ENCODE results near the gene AVEN.

The AVEN gene

GRCh38 chr15:33860754-33861153 is 178.2 kb downstream of the AVEN start:
- TF ChIP-seq, protein P1, sequence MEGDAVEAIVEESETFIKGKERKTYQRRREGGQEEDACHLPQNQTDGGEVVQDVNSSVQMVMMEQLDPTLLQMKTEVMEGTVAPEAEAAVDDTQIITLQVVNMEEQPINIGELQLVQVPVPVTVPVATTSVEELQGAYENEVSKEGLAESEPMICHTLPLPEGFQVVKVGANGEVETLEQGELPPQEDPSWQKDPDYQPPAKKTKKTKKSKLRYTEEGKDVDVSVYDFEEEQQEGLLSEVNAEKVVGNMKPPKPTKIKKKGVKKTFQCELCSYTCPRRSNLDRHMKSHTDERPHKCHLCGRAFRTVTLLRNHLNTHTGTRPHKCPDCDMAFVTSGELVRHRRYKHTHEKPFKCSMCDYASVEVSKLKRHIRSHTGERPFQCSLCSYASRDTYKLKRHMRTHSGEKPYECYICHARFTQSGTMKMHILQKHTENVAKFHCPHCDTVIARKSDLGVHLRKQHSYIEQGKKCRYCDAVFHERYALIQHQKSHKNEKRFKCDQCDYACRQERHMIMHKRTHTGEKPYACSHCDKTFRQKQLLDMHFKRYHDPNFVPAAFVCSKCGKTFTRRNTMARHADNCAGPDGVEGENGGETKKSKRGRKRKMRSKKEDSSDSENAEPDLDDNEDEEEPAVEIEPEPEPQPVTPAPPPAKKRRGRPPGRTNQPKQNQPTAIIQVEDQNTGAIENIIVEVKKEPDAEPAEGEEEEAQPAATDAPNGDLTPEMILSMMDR (IDR thresholded peaks at IDR 0.05; ENCODE audit: low read depth, low read length) = no peak

DNA sequence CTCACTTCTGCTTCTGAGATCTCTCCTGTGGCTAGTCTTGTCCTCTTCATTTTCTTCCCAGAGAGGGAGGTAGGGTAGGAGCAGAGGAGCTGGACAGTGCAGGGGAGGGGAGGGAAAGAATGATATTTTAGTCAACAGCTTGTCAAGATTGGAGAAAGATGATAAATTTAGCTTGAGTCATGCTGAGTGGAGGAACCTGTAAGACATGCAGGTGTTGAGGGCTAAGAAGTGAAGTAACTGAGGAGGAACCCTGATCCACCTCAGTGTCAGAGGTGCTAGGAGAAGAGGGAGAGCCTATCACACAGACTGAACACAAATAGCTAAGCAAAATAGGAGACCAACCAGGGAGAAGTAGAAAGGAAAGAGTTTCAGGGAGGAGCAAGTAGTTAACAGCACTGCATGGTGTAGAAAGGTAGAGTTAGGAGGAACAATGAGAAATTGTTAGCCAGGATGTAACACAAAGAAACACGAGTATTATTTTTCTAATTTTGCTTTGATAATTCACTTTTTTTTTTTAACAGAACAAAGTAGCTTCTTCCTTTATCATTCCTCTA is 178.9 kb downstream of the AVEN start:
- no peak for DNase-seq
- Histone ChIP-seq H3K9me3 (no peaks in the 10 kb centered on the region), H3K36me3 (no peaks in the 10 kb centered on the region), H3K27me3 (no peaks in the 10 kb centered on the region), H3K4me3 (ENCODE audit: low read depth, low read length) (no peak overlapping the region), H3K4me1 (no peaks in the 10 kb centered on the region)
- TF ChIP-seq, protein P1 (IDR thresholded peaks at IDR 0.05; ENCODE audit: low read depth, low read length) = no peak

More at GRCh38 chr15:33860754-33861153, 178.2 kb downstream of the AVEN start:
- Histone ChIP-seq H3K36me3 (no peaks in the 10 kb centered on the region), H3K4me3 (ENCODE audit: low read depth, low read length) (no peak overlapping the region), H3K4me1 (no peaks in the 10 kb centered on the region), H3K9me3 (no peaks in the 10 kb centered on the region), H3K27me3 (no peaks in the 10 kb centered on the region)
- DNase-seq = no peak

DNA sequence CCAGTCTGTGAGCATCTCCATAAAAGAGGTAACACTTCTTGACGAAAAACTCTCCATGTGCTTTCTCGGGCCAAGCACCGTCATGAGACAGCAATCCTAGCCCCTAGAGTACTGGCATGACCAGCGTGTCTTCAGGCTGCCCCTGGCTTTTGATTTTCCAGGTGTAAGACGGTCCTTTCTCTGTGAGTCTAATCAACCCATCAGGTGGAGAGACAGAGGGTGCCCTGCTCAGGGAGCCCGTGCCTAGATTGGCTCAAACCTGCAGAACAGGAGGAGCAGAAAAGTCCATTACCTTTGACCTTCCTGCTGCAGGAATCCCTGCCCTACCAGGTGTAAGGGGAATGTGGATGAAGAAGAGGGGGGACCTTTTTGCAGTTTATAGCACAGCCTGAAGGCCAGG is 180.2 kb downstream of the AVEN start:
- Histone ChIP-seq H3K27me3 (no peaks in the 10 kb centered on the region), H3K4me1 (no peaks in the 10 kb centered on the region), H3K36me3 (no peaks in the 10 kb centered on the region), H3K4me3 (ENCODE audit: low read depth, low read length) (no peak overlapping the region), H3K9me3 (no peaks in the 10 kb centered on the region)
- no peak for DNase-seq
- TF ChIP-seq, protein P1 (IDR thresholded peaks at IDR 0.05; ENCODE audit: low read depth, low read length) = no peak

DNA sequence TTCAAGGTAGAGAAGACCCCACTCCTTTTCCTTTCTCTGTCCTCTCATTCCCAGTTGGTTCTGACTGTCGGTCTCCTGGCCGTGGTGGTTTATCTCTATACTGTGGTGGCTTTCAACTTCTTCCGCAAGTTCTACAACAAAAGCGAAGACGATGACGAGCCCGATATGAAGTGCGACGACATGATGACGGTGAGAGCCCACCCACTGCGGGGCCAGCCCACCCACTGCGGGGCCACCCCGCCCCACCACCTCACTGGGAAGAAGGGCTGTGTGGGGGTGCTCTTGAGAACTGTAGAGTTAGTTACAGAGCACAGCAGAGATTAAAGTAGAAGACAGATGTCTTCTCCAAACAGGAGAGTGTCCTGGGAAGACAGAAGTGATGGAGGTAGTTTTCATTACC is 181.3 kb downstream of the AVEN start:
- Histone ChIP-seq H3K9me3 (no peaks in the 10 kb centered on the region), H3K27me3 (no peaks in the 10 kb centered on the region), H3K4me3 (ENCODE audit: low read depth, low read length) (no peak overlapping the region), H3K36me3 (no peaks in the 10 kb centered on the region), H3K4me1 (peaks cover 3% of the 10 kb centered on the region)
- DNase-seq = no peak
- TF ChIP-seq, protein P1 (IDR thresholded peaks at IDR 0.05; ENCODE audit: low read depth, low read length) = no peak

- peaks cover 8% of the 10 kb centered on the region for H3K4me1 ChIP-seq
- TF ChIP-seq, protein P1 (IDR thresholded peaks at IDR 0.05; ENCODE audit: low read depth, low read length) = no peak
- no peak for DNase-seq
- H3K9me3 ChIP-seq = no peaks in the 10 kb centered on the region
- H3K36me3 ChIP-seq = no peaks in the 10 kb centered on the region
- H3K27me3 ChIP-seq = no peaks in the 10 kb centered on the region
- no peak overlapping the region for H3K4me3 ChIP-seq (ENCODE audit: low read depth, low read length)
Measured at GRCh38 chr15:33852570-33852969, 186.4 kb downstream of the AVEN start.

- H3K36me3 ChIP-seq = no peaks in the 10 kb centered on the region
- H3K9me3 ChIP-seq = no peaks in the 10 kb centered on the region
- TF ChIP-seq, protein P1 (IDR thresholded peaks at IDR 0.05; ENCODE audit: low read depth, low read length) = no peak
- DNase-seq = no peak
- no peak overlapping the region for H3K4me3 ChIP-seq (ENCODE audit: low read depth, low read length)
- H3K27me3 ChIP-seq = no peaks in the 10 kb centered on the region
- peaks cover 8% of the 10 kb centered on the region for H3K4me1 ChIP-seq
Measured at GRCh38 chr15:33852094-33852493, 186.9 kb downstream of the AVEN start.
